Astrocyte (in vitro differentiated cells and primary cell): ENCODE measurements around the gene NXPE4.
"Not testable (repeated sequence)": the region's sequence is repeated elsewhere in the genome, so short reads cannot be mapped to it uniquely, and the experiment has no call there.

Experiments
- EZH2 ChIP-seq: IDR thresholded peaks from 2 replicates; pipeline ENCODE4 v1.6.1; 2012; ENCODE audit warnings: mild to moderate bottlenecking, low read length, inconsistent platforms; ENCODE audit not compliant: insufficient read depth
- TF ChIP-seq, protein P1 (sequence below): IDR thresholded peaks from 2 replicates; pipeline ENCODE4 v1.5.1; 2011; ENCODE audit warnings: low read depth, mild to moderate bottlenecking, inconsistent platforms, low read length, moderate library complexity; ENCODE audit not compliant: insufficient read depth

DNA sequence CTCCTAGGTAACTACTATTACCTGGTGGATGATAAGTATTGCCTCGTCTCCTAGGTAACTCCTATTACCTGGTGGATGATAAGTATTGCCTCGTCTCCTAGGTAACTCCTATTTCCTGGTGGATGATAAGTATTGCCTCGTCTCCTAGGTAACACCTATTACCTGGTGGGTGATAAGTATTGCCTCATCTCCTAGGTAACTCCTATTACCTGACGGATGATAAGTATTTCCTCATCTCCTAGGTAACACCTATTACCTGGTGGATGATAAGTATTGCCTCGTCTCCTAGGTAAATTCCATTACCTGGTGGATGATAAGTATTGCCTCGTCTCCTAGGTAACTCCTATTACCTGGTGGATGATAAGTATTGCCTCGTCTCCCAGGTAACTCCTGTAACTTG, 7.6 kb upstream of the NXPE4 start:
- TF ChIP-seq, protein P1, sequence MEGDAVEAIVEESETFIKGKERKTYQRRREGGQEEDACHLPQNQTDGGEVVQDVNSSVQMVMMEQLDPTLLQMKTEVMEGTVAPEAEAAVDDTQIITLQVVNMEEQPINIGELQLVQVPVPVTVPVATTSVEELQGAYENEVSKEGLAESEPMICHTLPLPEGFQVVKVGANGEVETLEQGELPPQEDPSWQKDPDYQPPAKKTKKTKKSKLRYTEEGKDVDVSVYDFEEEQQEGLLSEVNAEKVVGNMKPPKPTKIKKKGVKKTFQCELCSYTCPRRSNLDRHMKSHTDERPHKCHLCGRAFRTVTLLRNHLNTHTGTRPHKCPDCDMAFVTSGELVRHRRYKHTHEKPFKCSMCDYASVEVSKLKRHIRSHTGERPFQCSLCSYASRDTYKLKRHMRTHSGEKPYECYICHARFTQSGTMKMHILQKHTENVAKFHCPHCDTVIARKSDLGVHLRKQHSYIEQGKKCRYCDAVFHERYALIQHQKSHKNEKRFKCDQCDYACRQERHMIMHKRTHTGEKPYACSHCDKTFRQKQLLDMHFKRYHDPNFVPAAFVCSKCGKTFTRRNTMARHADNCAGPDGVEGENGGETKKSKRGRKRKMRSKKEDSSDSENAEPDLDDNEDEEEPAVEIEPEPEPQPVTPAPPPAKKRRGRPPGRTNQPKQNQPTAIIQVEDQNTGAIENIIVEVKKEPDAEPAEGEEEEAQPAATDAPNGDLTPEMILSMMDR: not testable (repeated sequence)
- not testable (repeated sequence) for TF ChIP-seq EZH2
